GM19099 (cell line): Measurements from ENCODE around the gene PI16.

ENCODE experiments used
- POLR2A ChIP-seq: IDR thresholded peaks from 3 replicates; pipeline ENCODE4 v1.6.1; 2011; ENCODE audit warnings: low read depth; ENCODE audit not compliant: insufficient read length; ENCODE audit errors: extremely low read depth

The PI16 gene

GRCh38 chr6:36924778-36925374 lies 29.7 kb upstream of the PI16 start:
- TF ChIP-seq POLR2A = no peak

GRCh38 chr6:36925809-36926208 lies 28.7 kb upstream of the PI16 start:
- TF ChIP-seq POLR2A = no peak

- TF ChIP-seq POLR2A = no peak
Observed at GRCh38 chr6:36926708-36927513, 27.6 kb upstream of the PI16 start.

- no peak for TF ChIP-seq POLR2A
Observed at GRCh38 chr6:36927691-36928546, 26.6 kb upstream of the PI16 start.

- TF ChIP-seq POLR2A = no peak
Observed at GRCh38 chr6:36928547-36928918, 26.0 kb upstream of the PI16 start.

- TF ChIP-seq POLR2A = no peak
Observed at GRCh38 chr6:36929152-36929551, 25.4 kb upstream of the PI16 start.

GRCh38 chr6:36929607-36930006 lies 24.9 kb upstream of the PI16 start:
- no peak for TF ChIP-seq POLR2A

- TF ChIP-seq POLR2A = no peak
Observed at GRCh38 chr6:36930483-36930882, 24.1 kb upstream of the PI16 start.

GRCh38 chr6:36933102-36933501 lies 21.4 kb upstream of the PI16 start:
- TF ChIP-seq POLR2A = no peak

GRCh38 chr6:36933519-36933918 lies 21.0 kb upstream of the PI16 start:
- no peak for TF ChIP-seq POLR2A

- no peak for TF ChIP-seq POLR2A
Observed at GRCh38 chr6:36934901-36935300, 19.6 kb upstream of the PI16 start.

- no peak for TF ChIP-seq POLR2A
Observed at GRCh38 chr6:36936824-36937223, 17.7 kb upstream of the PI16 start.

GRCh38 chr6:36937896-36938295 lies 16.6 kb upstream of the PI16 start:
- TF ChIP-seq POLR2A = no peak

- TF ChIP-seq POLR2A = no peak
Observed at GRCh38 chr6:36938536-36938935, 16.0 kb upstream of the PI16 start.

GRCh38 chr6:36940027-36940426 lies 14.5 kb upstream of the PI16 start:
- TF ChIP-seq POLR2A = no peak

GRCh38 chr6:36944650-36945049 lies 9.9 kb upstream of the PI16 start:
- no peak for TF ChIP-seq POLR2A
